ENCODE data around the gene SPHK2.
"Not testable (repeated sequence)": the region's sequence is repeated elsewhere in the genome, so short reads cannot be mapped to it uniquely, and the experiment has no call there.

Gene SPHK2

GRCh38 chr19:48624067-48624594, 4.8 kb downstream of the SPHK2 start:
- peak; percentile 98 for FAIRE-seq

GRCh38 chr19:48624791-48625723, 5.8 kb downstream of the SPHK2 start:
- FAIRE-seq (no peak), DNase-seq (ENCODE audit: insufficient read length, low spot score) (no peak)

More at GRCh38 chr19:48624067-48624594, 4.8 kb downstream of the SPHK2 start:
- peak; percentile 95 for DNase-seq (ENCODE audit: insufficient read length, low spot score)

- FAIRE-seq (no peak), DNase-seq (ENCODE audit: insufficient read length, low spot score) (no peak)
Observed at GRCh38 chr19:48625891-48626327, 6.6 kb downstream of the SPHK2 start.

GRCh38 chr19:48627201-48627864, 8.0 kb downstream of the SPHK2 start:
- no peak for FAIRE-seq
- DNase-seq (ENCODE audit: insufficient read length, low spot score) = no peak

GRCh38 chr19:48627865-48628314, 8.6 kb downstream of the SPHK2 start:
- DNase-seq (ENCODE audit: insufficient read length, low spot score) (no peak), FAIRE-seq (no peak)

- DNase-seq (ENCODE audit: insufficient read length, low spot score) = no peak
- no peak for FAIRE-seq
Observed at GRCh38 chr19:48628486-48629296, 9.4 kb downstream of the SPHK2 start.

- no peak for FAIRE-seq
- DNase-seq (ENCODE audit: insufficient read length, low spot score) = no peak
Observed at GRCh38 chr19:48629297-48629598, 9.9 kb downstream of the SPHK2 start.

DNA sequence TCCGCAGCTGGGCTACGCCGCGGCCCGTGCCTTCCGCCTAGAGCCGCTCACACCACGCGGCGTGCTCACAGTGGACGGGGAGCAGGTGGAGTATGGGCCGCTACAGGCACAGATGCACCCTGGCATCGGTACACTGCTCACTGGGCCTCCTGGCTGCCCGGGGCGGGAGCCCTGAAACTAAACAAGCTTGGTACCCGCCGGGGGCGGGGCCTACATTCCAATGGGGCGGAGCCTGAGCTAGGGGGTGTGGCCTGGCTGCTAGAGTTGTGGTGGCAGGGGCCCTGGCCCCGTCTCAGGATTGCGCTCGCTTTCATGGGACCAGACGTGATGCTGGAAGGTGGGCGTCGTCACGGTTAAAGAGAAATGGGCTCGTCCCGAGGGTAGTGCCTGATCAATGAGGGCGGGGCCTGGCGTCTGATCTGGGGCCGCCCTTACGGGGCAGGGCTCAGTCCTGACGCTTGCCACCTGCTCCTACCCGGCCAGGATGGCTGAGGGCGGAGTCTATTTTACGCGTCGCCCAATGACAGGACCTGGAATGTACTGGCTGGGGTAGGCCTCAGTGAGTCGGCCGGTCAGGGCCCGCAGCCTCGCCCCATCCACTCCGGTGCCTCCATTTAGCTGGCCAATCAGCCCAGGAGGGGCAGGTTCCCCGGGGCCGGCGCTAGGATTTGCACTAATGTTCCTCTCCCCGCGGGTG, 10.4 kb downstream of the SPHK2 start:
- FAIRE-seq (no peak), DNase-seq (ENCODE audit: insufficient read length, low spot score) (no peak)

- FAIRE-seq = no peak
- DNase-seq (ENCODE audit: insufficient read length, low spot score) = no peak
Observed at GRCh38 chr19:48630296-48631063, 11.2 kb downstream of the SPHK2 start.

- FAIRE-seq (no peak), DNase-seq (ENCODE audit: insufficient read length, low spot score) (no peak)
Observed at GRCh38 chr19:48631225-48631624, 11.9 kb downstream of the SPHK2 start.

- FAIRE-seq = not testable (repeated sequence)
Observed at GRCh38 chr19:48632286-48632685, 13.0 kb downstream of the SPHK2 start.

GRCh38 chr19:48632692-48633147, 13.4 kb downstream of the SPHK2 start:
- FAIRE-seq (no peak), DNase-seq (ENCODE audit: insufficient read length, low spot score) (no peak)

More at GRCh38 chr19:48632286-48632685, 13.0 kb downstream of the SPHK2 start:
- not testable (repeated sequence) for DNase-seq (ENCODE audit: insufficient read length, low spot score)

DNA sequence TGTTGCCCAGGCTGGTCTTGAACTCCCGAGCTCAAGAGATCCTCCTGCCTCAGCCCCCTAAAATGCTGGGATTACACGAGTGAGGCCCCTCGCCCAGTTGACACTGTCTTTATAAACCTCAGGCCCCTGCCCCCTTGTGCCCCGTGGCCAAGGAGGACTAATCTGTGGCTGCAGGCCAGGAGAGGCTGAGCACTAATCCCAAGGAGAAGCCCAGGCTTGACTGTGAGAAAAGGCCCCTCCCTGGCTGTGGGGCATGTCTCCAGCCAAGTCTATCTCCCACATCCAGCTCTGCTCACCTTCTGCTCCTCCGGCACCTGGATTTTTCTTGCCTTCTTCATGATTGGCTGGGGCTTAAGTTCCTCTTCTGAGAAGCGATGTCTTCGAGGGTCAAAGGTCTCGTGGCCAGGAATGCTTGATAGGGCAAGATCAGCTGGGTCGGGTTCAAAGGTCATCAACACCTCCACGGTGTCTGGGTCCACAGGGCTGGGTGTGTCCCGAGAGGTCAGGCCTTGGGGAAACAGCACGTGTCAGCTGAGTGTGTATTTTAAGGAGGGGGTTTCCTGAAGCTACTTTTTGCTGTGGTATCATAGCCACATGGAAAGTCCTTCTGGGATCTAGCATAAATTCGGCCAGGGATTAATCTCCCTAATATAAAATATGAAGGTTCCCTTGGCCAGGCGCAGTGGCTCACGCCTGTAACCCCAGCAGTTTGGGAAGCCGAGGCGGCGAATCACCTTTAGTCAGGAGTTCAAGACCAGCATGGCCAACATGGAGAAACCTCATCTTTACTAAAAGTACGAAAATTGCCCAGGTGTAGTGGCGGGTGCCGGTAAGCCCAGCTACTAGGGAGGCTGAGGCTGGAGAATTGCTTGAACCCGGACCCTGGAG, 14.1 kb downstream of the SPHK2 start:
- no peak for DNase-seq (ENCODE audit: insufficient read length, low spot score)
- FAIRE-seq = no peak

DNA sequence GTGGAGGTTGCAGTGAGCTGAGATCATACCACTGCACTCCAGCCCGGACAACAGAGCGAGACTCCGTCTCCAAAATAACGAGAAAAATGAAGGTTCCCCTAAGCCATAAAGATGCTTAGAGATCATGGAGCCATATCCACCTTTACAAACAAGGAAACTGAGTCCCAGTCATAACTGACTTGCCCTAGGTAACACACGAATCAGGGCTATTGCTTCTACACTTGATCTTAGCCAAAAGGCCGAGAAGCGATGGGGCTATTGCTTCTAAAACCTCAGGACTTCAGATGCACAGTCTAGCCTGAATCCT, 14.7 kb downstream of the SPHK2 start:
- FAIRE-seq = no peak

GRCh38 chr19:48634424-48635262, 15.3 kb downstream of the SPHK2 start:
- FAIRE-seq (peak; percentile 98), DNase-seq (ENCODE audit: insufficient read length, low spot score) (peak; percentile 80)

More for the DNA sequence above, 14.7 kb downstream of the SPHK2 start:
- no peak for DNase-seq (ENCODE audit: insufficient read length, low spot score)

DNA sequence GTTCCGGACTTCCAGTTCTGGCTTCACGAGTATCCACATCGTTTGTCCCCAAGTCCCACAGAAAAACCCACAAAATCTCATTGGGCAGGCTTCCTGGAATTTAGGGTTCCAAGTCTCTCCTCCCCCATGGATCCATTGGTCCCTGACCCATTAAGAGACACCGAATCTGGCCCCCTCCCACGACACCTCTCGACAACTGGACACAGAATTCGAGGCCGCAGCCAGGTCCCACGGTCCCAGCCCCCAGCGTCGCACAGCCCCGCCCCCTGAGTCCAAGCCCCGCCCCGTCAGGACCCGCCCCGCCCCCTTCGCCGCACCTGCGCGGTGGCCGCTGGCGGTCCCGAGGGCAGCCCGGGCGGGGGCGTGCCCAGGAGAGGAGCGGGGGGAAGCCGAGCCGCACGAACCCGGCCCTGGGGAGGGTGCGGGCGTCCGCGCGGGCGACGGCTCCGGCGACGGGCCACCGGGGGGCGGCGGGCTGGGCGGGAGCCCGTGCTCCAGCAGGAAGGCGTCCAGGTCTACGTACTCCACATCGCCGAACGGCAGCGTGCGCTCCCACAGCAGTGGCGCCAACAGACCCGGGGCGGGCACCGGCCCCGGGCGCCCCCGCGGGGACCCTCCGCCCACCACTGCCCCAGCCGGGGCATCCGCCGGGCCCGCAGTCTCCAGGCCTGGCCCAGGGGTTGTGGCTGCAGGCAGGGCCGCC, 16.1 kb downstream of the SPHK2 start:
- FAIRE-seq (no peak), DNase-seq (ENCODE audit: insufficient read length, low spot score) (no peak)

Measured in GM19239 (cell line).